WERI-Rb-1 (cell line): ENCODE data around the gene EYS.

Experiments used
- DNase-seq: peaks from one replicate; pipeline ENCODE4 v3.0.0-alpha.2; 2020
- H3K27ac ChIP-seq: fragments of 250-450 bp; sonication (Bioruptor Pico); 2 replicates; pipeline ENCODE4 v1.5.1; 2020; ENCODE audit warnings: mild to moderate bottlenecking, moderate library complexity
- H3K27me3 ChIP-seq: fragments of 250-450 bp; sonication (Bioruptor Pico); 2 replicates; pipeline ENCODE4 v1.5.1; 2021; ENCODE audit warnings: mild to moderate bottlenecking, low read depth, moderate library complexity; ENCODE audit not compliant: insufficient read depth, severe bottlenecking
- H3K36me3 ChIP-seq: fragments of 250-450 bp; sonication (Bioruptor Pico); 2 replicates; pipeline ENCODE4 v1.5.1; 2020; ENCODE audit warnings: mild to moderate bottlenecking, moderate library complexity
- H3K4me3 ChIP-seq: 2 replicates; pipeline ENCODE4 v1.5.1; 2011; ENCODE audit warnings: low read depth, mild to moderate bottlenecking, control low read depth, low read length
- H3K9me3 ChIP-seq: fragments of 250-450 bp; sonication (Bioruptor Pico); 2 replicates; pipeline ENCODE4 v1.5.1; 2021; ENCODE audit warnings: mild to moderate bottlenecking, moderate library complexity; ENCODE audit not compliant: severe bottlenecking
- CTCF ChIP-seq: IDR thresholded peaks from 2 replicates; pipeline ENCODE4 v1.5.1; 2011; ENCODE audit warnings: low read depth, mild to moderate bottlenecking, control low read depth, inconsistent platforms, low read length

The EYS gene

GRCh38 chr6:63923139-63923739 lies 1783.8 kb downstream of the EYS start:
- Histone ChIP-seq H3K9me3 (no peaks in the 10 kb centered on the region), H3K27ac (no peak overlapping the region), H3K4me3 (no peak overlapping the region), H3K27me3 (no peaks in the 10 kb centered on the region), H3K36me3 (no peaks in the 10 kb centered on the region)
- DNase-seq: no peak
- peak; percentile 9; the same call in 1 of the 2 replicates for TF ChIP-seq CTCF

DNA sequence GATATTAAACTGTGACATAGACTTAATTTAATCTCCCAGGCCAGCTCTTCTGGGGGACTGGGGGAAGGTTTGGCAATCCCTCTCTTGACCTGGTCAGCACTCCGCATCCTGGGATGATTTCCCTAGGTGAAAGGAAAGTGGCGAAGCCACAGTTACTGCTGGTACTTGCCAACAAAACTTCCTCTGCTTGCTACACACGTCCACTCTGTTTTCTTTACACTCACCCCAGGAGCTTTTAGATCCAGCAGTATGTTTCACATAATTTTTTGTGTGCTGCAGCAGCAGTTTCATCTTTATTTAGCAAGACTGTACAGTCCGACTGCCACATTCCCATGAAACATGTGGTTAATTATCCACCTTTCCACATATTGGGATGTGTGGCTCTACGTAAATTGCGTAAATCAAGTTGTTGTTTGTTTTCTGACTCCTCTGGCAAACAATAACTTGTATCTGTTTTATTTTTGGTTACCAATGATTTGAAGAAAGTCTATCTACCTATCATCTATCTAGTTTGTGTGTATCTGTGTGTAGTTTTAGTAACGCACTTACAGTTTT lies 1787.4 kb downstream of the EYS start:
- no peak for TF ChIP-seq CTCF
- Histone ChIP-seq H3K9me3 (no peaks in the 10 kb centered on the region), H3K4me3 (no peak overlapping the region), H3K36me3 (no peaks in the 10 kb centered on the region), H3K27ac (no peak overlapping the region), H3K27me3 (no peaks in the 10 kb centered on the region)
- DNase-seq: no peak

GRCh38 chr6:63912887-63913286 lies 1794.1 kb downstream of the EYS start:
- no peak for TF ChIP-seq CTCF
- no peak for DNase-seq
- no peaks in the 10 kb centered on the region for H3K9me3 ChIP-seq

GRCh38 chr6:63910863-63911551 lies 1796.0 kb downstream of the EYS start:
- Histone ChIP-seq H3K27me3 (no peaks in the 10 kb centered on the region), H3K36me3 (no peaks in the 10 kb centered on the region), H3K27ac (no peak overlapping the region), H3K9me3 (no peaks in the 10 kb centered on the region), H3K4me3 (no peak overlapping the region)
- DNase-seq: no peak
- no peak for TF ChIP-seq CTCF

More at GRCh38 chr6:63912887-63913286, 1794.1 kb downstream of the EYS start:
- Histone ChIP-seq H3K27me3 (no peaks in the 10 kb centered on the region), H3K36me3 (no peaks in the 10 kb centered on the region), H3K27ac (no peak overlapping the region), H3K4me3 (no peak overlapping the region)

GRCh38 chr6:63904650-63905248 lies 1802.3 kb downstream of the EYS start:
- H3K9me3 ChIP-seq: no peaks in the 10 kb centered on the region
- TF ChIP-seq CTCF: no peak
- H3K4me3 ChIP-seq: no peak overlapping the region
- DNase-seq: no peak
- no peaks in the 10 kb centered on the region for H3K27me3 ChIP-seq
- H3K27ac ChIP-seq: no peak overlapping the region
- no peaks in the 10 kb centered on the region for H3K36me3 ChIP-seq
